ENCODE measurements around the gene CFAP57. TPM values are rescaled to one million over a fixed set of nuclear protein-coding genes. Genes with fewer than 3 reads are reported as not detected.
"Not testable (repeated sequence)": the region's sequence is repeated elsewhere in the genome, so short reads cannot be mapped to it uniquely, and the experiment has no call there.

The CFAP57 gene
- total RNA-seq, 2 donors from 2014 or later: 0.66 TPM; not detected in 1

DNA sequence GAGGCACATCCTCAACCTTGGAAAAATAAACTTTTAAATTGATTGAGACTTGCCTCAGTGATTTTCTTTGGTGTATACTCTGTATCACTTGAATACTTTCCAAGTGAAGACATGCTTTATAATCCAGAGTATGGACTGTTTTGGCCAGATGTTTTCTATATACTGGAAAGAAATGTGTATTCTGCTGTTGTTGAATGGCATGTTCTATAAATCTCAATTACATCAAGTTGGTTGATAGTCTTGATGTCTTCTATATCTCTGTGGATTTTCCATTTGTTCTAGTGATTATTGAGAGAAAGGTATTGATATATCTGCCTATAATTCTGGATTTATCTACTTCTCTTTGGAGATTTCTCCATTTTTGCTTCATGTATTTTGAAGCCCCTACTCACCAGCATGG is 37.5 kb upstream of the CFAP57 start:
- Histone ChIP-seq H3K36me3 (no peaks in the 10 kb centered on the region), H3K9me3 (no peaks in the 10 kb centered on the region)
- intact Hi-C loops (cut with DNase I): no loop called here

DNA sequence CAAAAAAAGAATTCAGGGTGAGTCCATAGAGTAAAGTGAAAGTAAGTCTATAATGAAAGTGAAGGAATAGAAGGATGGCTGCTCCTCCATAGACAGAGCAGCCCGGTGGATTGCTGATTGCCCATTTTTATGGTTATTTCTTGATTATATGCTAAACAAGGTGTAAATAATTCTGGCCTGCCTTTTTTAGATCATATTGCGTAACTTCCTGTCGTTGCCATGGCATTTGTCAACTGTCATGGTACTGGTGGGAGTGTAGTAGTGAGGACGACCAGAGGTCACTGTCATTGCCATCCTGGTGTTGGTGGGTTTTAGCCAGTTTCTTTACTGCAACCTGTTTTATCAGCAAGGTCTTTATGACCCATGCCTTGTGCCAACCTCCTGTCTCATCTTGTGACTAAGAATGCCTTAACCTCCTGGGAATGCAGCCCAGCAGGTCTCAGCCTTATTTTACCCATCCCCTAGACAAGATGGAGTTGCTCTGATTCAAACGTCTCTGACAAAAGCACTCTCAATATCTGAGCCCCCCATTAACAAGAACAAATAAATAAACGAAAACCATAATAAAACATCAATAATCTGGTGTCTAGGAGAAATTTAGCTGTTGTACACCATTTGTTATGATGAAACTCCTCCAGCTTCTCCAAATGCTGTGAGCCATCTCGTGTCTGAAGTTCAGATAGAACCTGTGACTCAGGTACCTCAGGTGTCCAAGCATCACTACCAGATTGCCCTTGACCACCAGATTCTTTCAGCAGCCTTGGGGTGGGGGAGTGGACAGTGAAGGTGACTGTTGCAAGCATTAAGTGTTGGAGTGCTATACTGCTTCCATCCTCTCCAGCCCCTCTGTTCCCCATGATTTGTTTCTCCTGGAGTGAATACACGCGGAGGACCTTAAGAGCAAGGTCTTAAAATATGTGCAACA is 36.0 kb upstream of the CFAP57 start:
- intact Hi-C loops (cut with DNase I): no loop called here
- no peak overlapping the region for H3K27ac ChIP-seq

More for the DNA sequence above, 37.5 kb upstream of the CFAP57 start:
- Histone ChIP-seq H3K4me1 (no peaks in the 10 kb centered on the region), H3K9ac (ENCODE audit: low read depth in 2 of 2, low read length in 2 of 2) (no peak overlapping the region), H3K27me3 (no peaks in the 10 kb centered on the region), H3K4me3 (no peak overlapping the region), H3K27ac (no peak overlapping the region)
- DNase-seq: no peak
- TF ChIP-seq, protein P1, sequence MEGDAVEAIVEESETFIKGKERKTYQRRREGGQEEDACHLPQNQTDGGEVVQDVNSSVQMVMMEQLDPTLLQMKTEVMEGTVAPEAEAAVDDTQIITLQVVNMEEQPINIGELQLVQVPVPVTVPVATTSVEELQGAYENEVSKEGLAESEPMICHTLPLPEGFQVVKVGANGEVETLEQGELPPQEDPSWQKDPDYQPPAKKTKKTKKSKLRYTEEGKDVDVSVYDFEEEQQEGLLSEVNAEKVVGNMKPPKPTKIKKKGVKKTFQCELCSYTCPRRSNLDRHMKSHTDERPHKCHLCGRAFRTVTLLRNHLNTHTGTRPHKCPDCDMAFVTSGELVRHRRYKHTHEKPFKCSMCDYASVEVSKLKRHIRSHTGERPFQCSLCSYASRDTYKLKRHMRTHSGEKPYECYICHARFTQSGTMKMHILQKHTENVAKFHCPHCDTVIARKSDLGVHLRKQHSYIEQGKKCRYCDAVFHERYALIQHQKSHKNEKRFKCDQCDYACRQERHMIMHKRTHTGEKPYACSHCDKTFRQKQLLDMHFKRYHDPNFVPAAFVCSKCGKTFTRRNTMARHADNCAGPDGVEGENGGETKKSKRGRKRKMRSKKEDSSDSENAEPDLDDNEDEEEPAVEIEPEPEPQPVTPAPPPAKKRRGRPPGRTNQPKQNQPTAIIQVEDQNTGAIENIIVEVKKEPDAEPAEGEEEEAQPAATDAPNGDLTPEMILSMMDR (IDR thresholded peaks at IDR 0.05): no peak

DNA sequence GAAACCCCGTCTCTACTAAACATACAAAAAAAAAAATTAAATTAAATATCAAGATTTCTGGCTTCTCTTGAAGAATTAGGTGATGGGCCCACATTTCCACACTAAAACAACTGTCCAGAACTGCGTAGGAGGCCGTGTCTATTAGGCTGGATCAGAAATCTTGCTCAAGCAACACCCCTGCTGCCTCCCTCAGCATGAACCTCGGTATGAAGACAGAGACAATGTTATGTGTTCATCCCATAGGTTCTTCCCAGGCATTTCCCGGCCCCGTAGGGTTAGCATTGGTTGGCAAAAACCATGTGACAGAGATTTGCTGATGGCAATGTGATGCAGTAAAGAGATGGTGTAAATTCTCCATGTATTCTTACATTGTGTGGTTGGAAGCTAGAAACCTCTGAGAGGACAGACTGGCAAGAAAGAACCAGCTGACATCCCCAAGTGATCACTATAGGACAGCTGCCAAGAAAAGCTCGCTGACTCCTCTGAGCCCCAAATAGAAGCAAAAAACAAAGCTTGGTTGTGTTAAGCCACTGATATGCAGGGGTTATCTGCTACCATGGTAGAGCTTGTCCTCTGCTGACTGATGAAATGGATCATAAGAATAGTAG is 34.6 kb upstream of the CFAP57 start:
- intact Hi-C loops (cut with DNase I): no loop called here
- Histone ChIP-seq H3K36me3 (no peaks in the 10 kb centered on the region), H3K27me3 (no peaks in the 10 kb centered on the region)

More for the DNA sequence above, 36.0 kb upstream of the CFAP57 start:
- Histone ChIP-seq H3K27me3 (no peaks in the 10 kb centered on the region), H3K9me3 (no peaks in the 10 kb centered on the region), H3K4me1 (no peaks in the 10 kb centered on the region), H3K9ac (ENCODE audit: low read depth in 2 of 2, low read length in 2 of 2) (no peak overlapping the region), H3K36me3 (no peaks in the 10 kb centered on the region), H3K4me3 (no peak overlapping the region)
- TF ChIP-seq, protein P1 (IDR thresholded peaks at IDR 0.05): no peak
- no peak for DNase-seq

DNA sequence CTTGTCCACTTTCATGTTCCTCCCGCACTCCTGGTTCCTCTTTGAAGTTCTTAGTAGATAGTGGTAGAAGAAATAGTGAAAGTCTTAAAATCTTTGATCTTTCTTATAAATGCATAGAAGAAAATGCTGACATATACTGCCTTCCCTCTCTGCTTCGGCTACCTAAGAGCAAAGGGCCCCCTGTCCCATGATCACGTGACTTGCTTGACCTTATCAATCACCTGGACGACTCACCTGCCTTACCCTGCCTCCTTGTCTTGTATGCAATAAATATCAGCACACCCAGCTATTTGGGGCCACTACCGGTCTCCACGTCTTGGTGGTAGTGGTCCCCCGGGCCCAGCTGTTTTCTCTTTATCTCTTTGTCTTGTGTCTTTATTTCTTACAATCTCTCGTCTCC is 32.8 kb upstream of the CFAP57 start:
- H3K27me3 ChIP-seq; H3K9ac ChIP-seq (ENCODE audit: low read depth in 2 of 2, low read length in 2 of 2); H3K4me3 ChIP-seq; H3K4me1 ChIP-seq; H3K36me3 ChIP-seq; H3K9me3 ChIP-seq; intact Hi-C loops (cut with DNase I); H3K27ac ChIP-seq; DNase-seq: not testable (repeated sequence)

More for the DNA sequence above, 34.6 kb upstream of the CFAP57 start:
- Histone ChIP-seq H3K9ac (ENCODE audit: low read depth in 2 of 2, low read length in 2 of 2) (no peak overlapping the region), H3K27ac (no peak overlapping the region), H3K9me3 (no peaks in the 10 kb centered on the region), H3K4me3 (no peak overlapping the region), H3K4me1 (no peaks in the 10 kb centered on the region)
- TF ChIP-seq, protein P1 (IDR thresholded peaks at IDR 0.05): no peak
- no peak for DNase-seq

DNA sequence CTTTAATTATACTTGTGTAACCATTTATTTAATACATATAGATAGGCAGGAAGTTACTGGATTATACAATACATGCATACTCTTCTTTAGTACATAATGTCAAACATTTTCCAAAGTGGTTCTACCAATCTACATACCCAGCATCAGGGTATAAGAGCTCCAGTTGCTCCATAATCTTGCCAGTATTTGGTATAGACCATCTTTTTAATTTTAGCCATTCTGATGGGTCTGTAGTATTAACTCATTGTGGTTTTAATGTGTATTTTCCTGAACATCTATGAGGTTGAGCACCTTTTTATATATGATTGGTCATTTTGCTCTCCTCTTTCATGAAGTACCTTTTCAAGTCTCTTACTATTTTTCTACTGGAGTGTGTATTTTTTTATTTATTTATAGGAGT is 32.1 kb upstream of the CFAP57 start:
- no peaks in the 10 kb centered on the region for H3K36me3 ChIP-seq
- H3K4me3 ChIP-seq: no peak overlapping the region
- H3K27me3 ChIP-seq: no peaks in the 10 kb centered on the region
- TF ChIP-seq, protein P1 (IDR thresholded peaks at IDR 0.05): no peak
- no peak overlapping the region for H3K27ac ChIP-seq
- intact Hi-C loops (cut with DNase I): no loop called here
- no peaks in the 10 kb centered on the region for H3K9me3 ChIP-seq
- no peak for DNase-seq
- no peaks in the 10 kb centered on the region for H3K4me1 ChIP-seq
- H3K9ac ChIP-seq (ENCODE audit: low read depth in 2 of 2, low read length in 2 of 2): no peak overlapping the region

DNA sequence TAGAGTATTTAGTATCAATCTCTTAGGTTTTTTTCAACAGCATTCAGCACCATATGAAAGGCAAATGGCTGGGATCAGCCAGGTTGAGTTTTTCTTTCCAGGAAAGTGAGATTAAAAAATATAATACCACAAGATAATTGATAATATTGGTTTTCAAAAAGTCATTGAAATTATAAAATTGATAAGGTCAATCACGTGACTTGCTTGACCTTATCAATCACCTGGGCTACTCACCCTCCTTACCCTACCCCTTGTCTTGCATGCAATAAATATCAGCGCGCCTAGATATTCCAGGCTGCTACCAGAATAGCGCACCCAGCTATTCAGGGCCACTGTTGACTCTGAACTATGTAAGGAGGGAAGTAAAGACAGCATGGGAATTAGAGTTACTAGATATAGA is 31.5 kb upstream of the CFAP57 start:
- H3K36me3 ChIP-seq: no peaks in the 10 kb centered on the region
- no peak for DNase-seq
- no peak overlapping the region for H3K27ac ChIP-seq
- no peaks in the 10 kb centered on the region for H3K9me3 ChIP-seq
- H3K9ac ChIP-seq (ENCODE audit: low read depth in 2 of 2, low read length in 2 of 2): no peak overlapping the region
- no peaks in the 10 kb centered on the region for H3K4me1 ChIP-seq
- TF ChIP-seq, protein P1 (IDR thresholded peaks at IDR 0.05): no peak
- no peak overlapping the region for H3K4me3 ChIP-seq
- no peaks in the 10 kb centered on the region for H3K27me3 ChIP-seq
- intact Hi-C loops (cut with DNase I): no loop called here

All from colonic mucosa (tissue), 4 donors.